Kidney epithelial cell (primary cell): ENCODE data around the gene ACTG2. TPM values are rescaled to one million over a fixed set of nuclear protein-coding genes. Genes with fewer than 3 reads are reported as not detected.

Experiments used
- DNase-seq: peaks from one replicate; pipeline ENCODE4 v3.0.0-alpha.2; 2010; ENCODE audit warnings: low read depth
- H3K27me3 ChIP-seq: 2 replicates; pipeline ENCODE4 v1.6.0; 2011; ENCODE audit warnings: low read length; ENCODE audit not compliant: control insufficient read depth, insufficient read depth
- H3K36me3 ChIP-seq: 2 replicates; pipeline ENCODE4 v1.5.1; 2011; ENCODE audit warnings: low read length; ENCODE audit not compliant: control insufficient read depth, insufficient read depth
- H3K4me3 ChIP-seq: 2 replicates; pipeline ENCODE4 v1.5.1; 2011; ENCODE audit warnings: low read depth, mild to moderate bottlenecking, control low read depth, low read length
- CTCF ChIP-seq: IDR thresholded peaks from 2 replicates; pipeline ENCODE4 v1.5.1; 2011; ENCODE audit warnings: mild to moderate bottlenecking, moderate library complexity, low read length, control low read depth, inconsistent platforms; ENCODE audit not compliant: insufficient read depth, poor library complexity, severe bottlenecking
- total RNA-seq: library from RNA; depleted of rRNA; stranded (reverse); fragments of >200 nt; gene quantifications from 2 replicates; pipeline ENCODE4 v1.2.3, GENCODE V29; 2015

ACTG2 gene
- total RNA-seq, 1 donor from 2014 or later = 2.1 TPM

- H3K4me3 ChIP-seq = no peak overlapping the region
- peak; percentile 37 for DNase-seq
- peaks cover 2% of the 10 kb centered on the region for H3K36me3 ChIP-seq
- no peak for TF ChIP-seq CTCF
- H3K27me3 ChIP-seq = no peaks in the 10 kb centered on the region
Observed at GRCh38 chr2:73856214-73856613, 36.6 kb upstream of the ACTG2 start.

- TF ChIP-seq CTCF = no peak
- peaks cover 2% of the 10 kb centered on the region for H3K36me3 ChIP-seq
- no peak overlapping the region for H3K4me3 ChIP-seq
- peak; percentile 31 for DNase-seq
- H3K27me3 ChIP-seq = no peaks in the 10 kb centered on the region
Observed at GRCh38 chr2:73859721-73860586, 32.9 kb upstream of the ACTG2 start.

- no peak for DNase-seq
- Histone ChIP-seq H3K27me3 (no peaks in the 10 kb centered on the region), H3K4me3 (no peak overlapping the region), H3K36me3 (peaks cover 3% of the 10 kb centered on the region)
- no peak for TF ChIP-seq CTCF
Observed at GRCh38 chr2:73862987-73863386, 29.8 kb upstream of the ACTG2 start.

GRCh38 chr2:73868204-73868978, 24.4 kb upstream of the ACTG2 start:
- no peak for TF ChIP-seq CTCF
- Histone ChIP-seq H3K36me3 (peaks cover 2% of the 10 kb centered on the region), H3K27me3 (no peaks in the 10 kb centered on the region), H3K4me3 (no peak overlapping the region)
- no peak for DNase-seq

GRCh38 chr2:73870084-73870483, 22.7 kb upstream of the ACTG2 start:
- TF ChIP-seq CTCF = no peak

More at GRCh38 chr2:73870084-73870483, 22.7 kb upstream of the ACTG2 start:
- Histone ChIP-seq H3K4me3 (no peak overlapping the region), H3K27me3 (no peaks in the 10 kb centered on the region), H3K36me3 (peaks cover 2% of the 10 kb centered on the region)
- DNase-seq = no peak
